ENCODE results near the gene PITPNM3.
"Not testable (repeated sequence)": the region's sequence is repeated elsewhere in the genome, so short reads cannot be mapped to it uniquely, and the experiment has no call there.

Gene PITPNM3

GRCh38 chr17:6574687-6575595 is 18.6 kb upstream of the PITPNM3 start:
- no peak for FAIRE-seq

DNA sequence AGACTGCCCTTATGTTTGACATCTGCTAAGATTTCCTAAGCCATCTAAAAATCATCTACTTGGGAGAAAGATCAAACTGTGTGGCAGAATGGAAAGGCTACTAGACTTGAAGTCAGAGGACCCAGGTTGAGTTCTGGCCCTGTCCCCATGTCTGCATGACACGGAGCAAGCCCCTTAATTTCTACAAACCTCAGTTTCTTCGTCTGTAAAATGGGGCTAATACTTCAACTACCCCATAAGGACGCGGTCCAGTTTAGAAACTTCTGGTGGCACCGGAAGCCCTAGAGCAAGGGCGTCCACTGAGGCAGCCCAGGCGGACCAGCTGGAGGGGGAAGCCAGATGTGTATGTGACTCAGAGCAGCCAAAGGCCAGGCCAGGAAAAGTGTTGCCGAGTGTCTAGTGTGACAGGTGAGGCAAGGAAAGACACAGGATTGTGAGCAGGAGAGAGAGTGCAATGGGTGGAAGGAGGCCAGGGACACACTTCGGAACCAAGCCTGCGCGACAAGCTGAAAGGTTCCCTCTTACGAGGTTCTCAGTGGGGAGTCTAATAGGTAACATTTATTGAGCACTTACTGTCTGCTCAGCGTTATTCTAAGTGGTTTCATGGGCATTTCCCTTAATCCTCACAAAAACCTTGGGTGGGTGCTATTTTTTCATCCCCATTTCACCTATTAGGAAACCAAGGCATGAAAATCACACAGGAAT is 17.8 kb upstream of the PITPNM3 start:
- no peak for FAIRE-seq

- FAIRE-seq: not testable (repeated sequence)
These were observed 17.1 kb upstream of the PITPNM3 start for GRCh38 chr17:6573495-6573894.

GRCh38 chr17:6572972-6573370 is 16.6 kb upstream of the PITPNM3 start:
- FAIRE-seq: no peak

GRCh38 chr17:6571452-6571781 is 15.1 kb upstream of the PITPNM3 start:
- no peak for FAIRE-seq

- no peak for FAIRE-seq
These were observed 14.5 kb upstream of the PITPNM3 start for GRCh38 chr17:6570731-6571451.

- FAIRE-seq: no peak
These were observed 13.3 kb upstream of the PITPNM3 start for GRCh38 chr17:6569370-6570285.

DNA sequence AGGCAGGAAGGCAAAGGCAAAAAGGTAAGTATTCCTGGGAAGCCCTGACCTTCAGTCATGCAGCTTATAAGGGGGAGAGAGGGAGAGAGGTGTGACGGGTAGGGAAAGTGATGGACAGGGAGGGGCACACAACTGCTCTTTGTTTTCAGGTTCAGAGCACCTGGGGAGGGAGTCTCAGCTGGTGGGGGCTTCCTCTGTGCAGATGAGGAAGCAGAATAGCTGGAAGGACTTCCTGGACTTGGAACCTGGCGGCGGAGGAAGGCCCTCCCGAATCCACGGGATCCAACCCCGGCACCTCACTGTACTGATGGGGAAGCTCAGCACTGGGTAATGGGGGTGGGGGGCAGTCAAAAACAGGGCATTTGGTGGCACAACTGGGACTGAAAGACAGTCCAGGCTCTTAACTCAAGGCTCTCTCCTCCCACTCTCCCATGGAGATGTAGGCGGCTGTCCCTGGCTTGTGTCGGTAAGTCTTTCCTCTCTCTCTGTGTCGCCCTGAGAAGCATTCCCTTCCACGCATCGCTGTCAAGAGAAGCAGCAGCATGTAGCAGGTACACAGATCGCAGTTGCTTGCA is 11.9 kb upstream of the PITPNM3 start:
- FAIRE-seq: no peak

DNA sequence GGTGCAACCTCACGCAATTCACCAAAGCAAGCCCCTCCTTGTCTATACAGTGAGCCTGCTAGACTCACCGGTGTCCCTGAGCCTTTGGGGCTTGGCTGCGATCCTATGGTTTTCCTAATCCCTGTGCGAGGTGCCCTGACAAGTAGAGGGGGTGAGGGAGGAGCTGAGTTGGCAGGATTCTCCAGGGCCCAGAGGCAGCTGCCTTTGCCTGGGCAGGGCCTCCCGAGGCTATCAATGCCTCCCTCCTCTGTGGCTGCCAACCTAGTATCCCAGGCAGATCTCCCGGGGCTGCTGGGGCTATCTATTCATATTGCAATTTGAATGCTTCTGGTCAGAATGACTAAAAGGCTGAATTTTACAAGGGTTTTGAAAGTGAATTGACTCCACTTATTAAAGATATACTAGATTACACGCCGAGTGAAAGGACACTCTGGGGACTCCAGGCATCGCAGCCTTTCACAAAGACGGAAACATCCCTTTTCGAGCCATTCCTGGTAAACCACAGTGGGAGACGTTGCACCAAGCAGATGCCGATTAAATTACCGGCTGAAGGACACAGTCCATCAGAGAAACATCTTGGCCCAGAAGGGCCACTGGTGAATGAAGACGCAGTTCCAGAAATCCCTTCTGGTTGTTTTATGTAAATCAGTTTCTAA is 11.3 kb upstream of the PITPNM3 start:
- no peak for FAIRE-seq

DNA sequence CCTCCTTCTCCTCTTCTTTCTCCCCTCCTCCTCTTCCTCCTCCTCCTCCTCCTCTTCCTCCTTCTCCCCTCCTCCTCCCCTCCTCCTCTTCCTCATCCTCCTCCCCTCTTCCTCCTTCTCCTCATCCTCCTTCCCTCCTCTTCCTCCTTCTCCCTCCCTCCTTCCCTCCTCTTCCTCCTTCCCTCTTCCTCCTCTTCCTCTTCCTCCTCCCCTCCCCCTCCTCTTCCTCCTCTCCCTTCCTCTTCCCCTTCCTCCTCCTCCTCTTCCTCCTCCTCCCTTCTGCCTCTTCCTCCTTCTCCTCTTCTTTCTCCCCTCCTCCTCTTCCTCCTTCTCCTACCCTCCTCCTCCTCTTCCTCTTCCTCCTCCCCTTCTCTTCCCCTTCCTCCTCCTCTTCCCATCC is 5.1 kb upstream of the PITPNM3 start:
- no peak for FAIRE-seq

DNA sequence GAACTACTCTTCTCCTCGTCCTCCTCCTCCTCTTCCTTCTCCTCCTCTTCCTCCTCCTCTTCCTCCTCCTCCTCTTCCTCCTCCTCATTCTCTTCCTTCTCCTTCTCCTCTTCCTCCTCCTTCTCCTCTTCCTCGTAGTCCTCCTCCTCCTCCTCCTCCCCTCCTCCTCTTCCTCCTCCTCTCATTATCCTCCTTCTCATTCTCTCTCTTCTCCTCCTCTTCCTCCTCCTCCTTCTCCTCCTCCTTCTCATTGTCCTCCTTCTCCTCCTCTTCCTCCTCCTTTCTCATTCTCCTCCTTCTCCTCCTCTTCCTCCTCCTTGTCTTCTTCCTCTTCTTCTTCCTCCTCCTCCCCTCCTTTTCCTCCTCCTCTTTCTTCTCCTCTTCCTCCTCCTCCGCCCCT is 4.1 kb upstream of the PITPNM3 start:
- no peak for FAIRE-seq

DNA sequence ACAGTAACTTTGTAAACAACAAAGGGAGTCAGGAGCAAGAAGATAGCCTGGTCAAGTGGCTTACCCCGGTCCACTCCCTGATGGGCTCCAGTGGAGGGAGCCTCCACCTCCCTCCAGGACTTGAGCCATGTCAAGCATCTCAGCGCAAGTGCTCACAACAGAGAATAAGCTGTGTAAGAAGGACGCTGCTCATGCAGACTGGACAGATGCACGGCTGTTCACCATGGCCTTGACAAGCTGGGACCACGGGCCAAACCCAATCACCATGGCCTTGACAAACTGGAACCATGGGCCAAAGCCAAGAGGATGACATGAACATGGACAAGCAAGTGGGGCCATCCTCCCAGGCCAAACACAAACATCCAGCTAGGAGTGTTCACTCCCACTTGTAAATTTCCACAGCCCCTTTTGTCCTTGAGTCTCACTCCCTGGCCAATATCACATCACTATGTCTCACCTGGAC is 3.4 kb upstream of the PITPNM3 start:
- no peak for FAIRE-seq

DNA sequence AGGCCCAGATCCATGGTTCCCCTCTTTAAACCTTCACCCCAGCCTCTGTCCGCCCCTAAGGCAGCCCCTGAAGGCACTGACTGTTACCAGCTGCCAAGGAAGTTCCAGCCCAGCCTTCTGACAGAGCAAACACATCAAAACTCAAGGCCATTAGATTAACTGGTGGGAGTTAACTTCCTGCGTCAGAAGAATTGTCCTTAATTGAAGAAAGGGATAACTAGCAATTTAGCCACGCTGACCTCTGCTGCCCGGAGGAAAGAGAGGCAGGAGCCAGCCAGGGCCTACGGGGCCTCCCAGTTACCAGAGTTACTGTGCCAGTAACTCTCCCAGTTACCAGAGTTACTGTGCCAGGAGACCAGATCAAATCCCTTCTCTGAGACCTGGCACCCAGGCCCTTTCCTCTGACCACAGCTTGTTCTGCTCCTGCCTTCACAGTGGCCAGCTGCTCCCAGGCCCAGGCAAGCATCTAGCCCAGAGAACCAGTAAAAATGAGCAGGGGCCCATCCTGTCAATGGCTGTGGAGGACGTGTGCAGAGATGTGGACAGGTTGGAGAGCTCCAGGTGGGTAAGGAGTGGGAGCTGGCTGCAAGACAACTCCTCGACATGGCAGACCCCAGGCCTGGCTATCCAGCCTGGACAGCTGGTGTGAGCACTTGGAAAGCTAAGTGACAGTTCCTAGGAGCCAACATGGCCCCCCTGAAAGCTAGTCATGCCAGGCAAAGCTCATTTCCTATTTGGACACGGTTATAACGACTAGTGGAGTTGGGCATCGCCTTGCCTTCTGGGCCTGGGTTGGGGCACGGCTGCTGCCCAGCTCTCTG is 2.8 kb upstream of the PITPNM3 start:
- no peak for FAIRE-seq

DNA sequence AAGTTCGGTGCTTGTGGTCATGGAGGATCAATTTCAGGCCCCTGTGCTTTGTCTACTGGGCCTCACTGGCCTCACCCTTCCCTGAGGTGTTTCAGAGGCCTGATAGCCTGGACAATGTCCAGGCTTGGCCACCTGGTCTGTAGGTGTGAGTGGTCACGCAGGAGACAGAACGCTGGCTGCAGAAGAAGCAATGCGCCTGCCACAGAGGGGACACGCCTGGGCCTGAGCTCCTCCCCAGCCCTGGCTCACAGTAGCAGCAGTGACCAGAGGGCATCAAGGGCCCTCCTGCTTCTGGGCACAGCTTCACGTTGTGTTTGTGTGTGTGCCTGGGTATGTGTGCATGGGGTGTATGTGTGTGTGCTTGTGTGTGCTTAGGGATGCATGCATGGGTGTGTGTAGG is 1.9 kb upstream of the PITPNM3 start:
- FAIRE-seq: no peak

- no peak for FAIRE-seq
These were observed 684 bp upstream of the PITPNM3 start for GRCh38 chr17:6557040-6557438.

GRCh38 chr17:6555331-6556120 is 829 bp downstream of the PITPNM3 start:
- FAIRE-seq: no peak

DNA sequence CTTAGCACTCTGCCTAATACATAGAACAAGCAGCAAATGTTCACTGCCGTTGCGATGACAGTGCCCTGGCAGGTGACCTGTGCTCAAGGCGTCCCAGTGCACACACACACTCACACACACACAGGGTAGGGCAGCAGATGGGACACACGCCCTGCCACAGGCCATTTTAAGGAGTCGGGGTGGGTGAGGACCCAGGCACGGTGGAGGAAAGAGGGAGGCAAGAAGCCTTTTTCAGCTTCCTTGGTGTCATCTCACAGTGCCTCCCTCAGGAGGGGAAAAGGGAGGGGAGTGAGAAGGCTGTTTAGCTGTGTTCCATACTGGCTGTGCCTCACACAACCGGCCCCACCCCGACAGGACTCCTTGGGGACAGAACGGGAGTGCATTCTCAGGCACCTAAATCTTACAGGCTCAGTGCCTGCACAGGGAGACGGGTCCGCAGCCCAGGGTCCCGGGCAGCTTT is 1.5 kb downstream of the PITPNM3 start:
- FAIRE-seq: no peak

GRCh38 chr17:6554342-6554741 is 2.0 kb downstream of the PITPNM3 start:
- no peak for FAIRE-seq

DNA sequence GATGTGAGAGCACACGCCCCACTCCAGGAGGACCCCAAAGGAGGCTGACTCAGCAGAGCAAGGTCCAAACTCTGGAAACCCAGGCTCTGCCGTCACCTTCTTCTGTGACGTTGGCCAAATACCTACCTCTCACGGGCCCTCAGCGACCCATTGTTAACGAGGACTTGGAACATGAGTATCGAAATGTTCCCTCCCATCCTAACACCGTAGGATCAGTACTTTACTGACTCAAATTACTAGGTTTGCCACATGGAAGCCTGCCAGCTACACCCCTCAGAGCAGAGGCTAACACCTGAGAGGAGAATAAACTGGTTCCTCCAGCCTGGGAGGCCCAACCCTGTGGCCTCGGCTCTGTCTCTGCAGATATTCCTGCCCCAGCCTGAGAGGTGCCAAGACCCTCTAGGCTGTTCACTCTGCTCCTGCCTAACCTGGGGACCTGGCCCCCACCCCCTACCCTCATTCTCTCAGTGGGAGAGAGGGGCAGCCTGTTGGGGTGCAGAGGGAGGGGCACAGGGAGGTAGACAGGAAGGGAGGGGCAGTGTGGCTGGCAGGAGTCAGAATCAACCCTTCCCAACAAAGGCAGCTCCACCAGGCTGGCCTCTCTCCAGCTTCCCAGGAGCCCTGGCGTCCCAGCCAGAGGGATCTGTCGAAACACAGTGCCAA is 4.4 kb downstream of the PITPNM3 start:
- no peak for FAIRE-seq
